GM12878 (cell line): ENCODE data around the gene GIMAP6. TPM values are rescaled to one million over a fixed set of nuclear protein-coding genes. Genes with fewer than 3 reads are reported as not detected.

ENCODE experiments used
- BMI1 ChIP-seq: fragments of 450-650 bp; IDR thresholded peaks from 2 replicates; pipeline ENCODE4 v1.6.1; 2016; ENCODE audit warnings: mild to moderate bottlenecking, moderate library complexity, borderline replicate concordance
- CBX5 ChIP-seq: sonication (generic); IDR thresholded peaks from 2 replicates; pipeline ENCODE4 v1.6.1; 2016; ENCODE audit warnings: low read depth, moderate library complexity, mild to moderate bottlenecking, inconsistent platforms
- CHD1 ChIP-seq: IDR thresholded peaks from 2 replicates; pipeline ENCODE4 v1.6.1; 2012; ENCODE audit warnings: low read depth, low read length, improper control_type of control experiment
- CHD4 ChIP-seq: fragments of 200-600 bp; sonication (generic); IDR thresholded peaks from 2 replicates; pipeline ENCODE4 v1.6.1; 2016; ENCODE audit warnings: mild to moderate bottlenecking
- DPF2 ChIP-seq: fragments of 450-650 bp; IDR thresholded peaks from 2 replicates; pipeline ENCODE4 v1.6.1; 2017; ENCODE audit warnings: mild to moderate bottlenecking
- E2F4 ChIP-seq: IDR thresholded peaks from 2 replicates; pipeline ENCODE4 v1.6.1; 2012; ENCODE audit warnings: low read depth, low read length, improper control_type of control experiment
- EGR1 ChIP-seq, 2 experiments: IDR thresholded peaks; 1 replicate in 1 of 2; 2 replicates in 1 of 2; pipeline ENCODE4 v1.6.1; 2011 to 2012; ENCODE audit warnings: low read depth in 2 of 2, low read length in 2 of 2, borderline replicate concordance in 1 of 2, mild to moderate bottlenecking in 1 of 2, moderate library complexity in 1 of 2
- IKZF1 ChIP-seq: fragments of 450-650 bp; conservative IDR thresholded peaks from 2 replicates; pipeline ENCODE4 v1.6.1; 2017; ENCODE audit warnings: antibody characterized with exemption, mild to moderate bottlenecking
- KLF5 ChIP-seq: fragments of 450-650 bp; IDR thresholded peaks from 2 replicates; pipeline ENCODE4 v1.6.1; 2014; ENCODE audit warnings: mild to moderate bottlenecking; ENCODE audit not compliant: partially characterized antibody
- LARP7 ChIP-seq: fragments of 450-650 bp; IDR thresholded peaks from 2 replicates; pipeline ENCODE4 v1.6.1; 2017; ENCODE audit warnings: mild to moderate bottlenecking
- MTA2 ChIP-seq: fragments of 450-650 bp; IDR thresholded peaks from 2 replicates; pipeline ENCODE4 v1.6.1; 2016; ENCODE audit warnings: low read depth, mild to moderate bottlenecking, moderate library complexity
- MXI1 ChIP-seq: fragments of 150-350 bp; IDR thresholded peaks from 2 replicates; pipeline ENCODE4 v1.6.1; 2011; ENCODE audit warnings: low read depth, mild to moderate bottlenecking, inconsistent platforms, low read length, improper control_type of control experiment
- RCOR1 ChIP-seq: conservative IDR thresholded peaks from 2 replicates; pipeline ENCODE4 v1.6.1; 2012; ENCODE audit warnings: low read depth, low read length, improper control_type of control experiment
- TBL1XR1 ChIP-seq: IDR thresholded peaks from 2 replicates; pipeline ENCODE4 v1.6.1; 2012; ENCODE audit warnings: low read depth, low read length, improper control_type of control experiment
- ZBTB4 ChIP-seq: fragments of 450-650 bp; formaldehyde crosslinking; IDR thresholded peaks from 2 replicates; pipeline ENCODE4 v1.4.0; 2022; ENCODE audit warnings: mild to moderate bottlenecking, moderate library complexity
- ZBTB40 ChIP-seq: fragments of 450-650 bp; IDR thresholded peaks from 2 replicates; pipeline ENCODE4 v1.6.1; 2016; ENCODE audit warnings: mild to moderate bottlenecking, moderate library complexity, borderline replicate concordance
- ZNF687 ChIP-seq: fragments of 450-650 bp; IDR thresholded peaks from 2 replicates; pipeline ENCODE4 v1.6.1; 2017; ENCODE audit warnings: mild to moderate bottlenecking, moderate library complexity
- ZSCAN29 ChIP-seq: fragments of 450-650 bp; IDR thresholded peaks from 2 replicates; pipeline ENCODE4 v1.6.1; 2017; ENCODE audit warnings: mild to moderate bottlenecking, moderate library complexity
- ZZZ3 ChIP-seq: IDR thresholded peaks from 2 replicates; pipeline ENCODE4 v1.6.1; 2011; ENCODE audit warnings: low read depth; ENCODE audit not compliant: control insufficient read depth, insufficient read length
- polyA plus RNA-seq, 11 experiments: library from polyadenylated mRNA; depleted of rRNA in 4 of 11; unstranded in 6 of 11; stranded (reverse) in 5 of 11; fragments of >200 nt; fragmentation: Nextera tagmentation in 4 of 11; fragmentation: Illumina TruSeq in 1 of 11; extraction: Ambion mirVana in 4 of 11; extraction: Trizol in 1 of 11; gene quantifications; 1 replicate in 1 of 11; 2 replicates in 10 of 11; pipeline versions ENCODE4 v1.2.1 to v1.2.3, GENCODE V29; 2011 to 2016; ENCODE audit warnings: inconsistent platforms in 2 of 11, missing spikeins in 2 of 11, low read depth in 1 of 11
- total RNA-seq, 4 experiments: library from RNA; depleted of rRNA in 3 of 4; stranded (reverse); fragments of >200 nt in 3 of 4; fragmentation: Illumina TruSeq in 1 of 4; extraction: Trizol in 1 of 4; gene quantifications; 2 replicates each; pipeline versions ENCODE4 v1.2.1 to v1.2.3, GENCODE V29; 2013 to 2021

GIMAP6 gene
- total and polyA plus RNA-seq, 10 of the 15 experiments (the other 5 are each of a cell fraction or from before 2014, with no cell fraction given): 6.2 to 49.2 (median 35.4) TPM

GRCh38 chr7:150665896-150666295 is 33.7 kb upstream of the GIMAP6 start (continued):
- no peak for TF ChIP-seq CBX5
- 0 out of 2 replicates have a peak, but pooled peaks have one; percentile 55 for TF ChIP-seq MXI1
- TF ChIP-seq IKZF1: 0 out of 2 replicates have a peak, but pooled peaks have one; percentile 9
- no peak for TF ChIP-seq ZSCAN29
- TF ChIP-seq CHD4: no peak
- no peak for TF ChIP-seq E2F4
- no peak for TF ChIP-seq ZBTB4 (CRISPR knock-in tag)
- no peak for TF ChIP-seq DPF2
- TF ChIP-seq ZNF687: peak; percentile 16; the same call in 1 of the 2 replicates
- TF ChIP-seq MTA2: peak; percentile 32; the same call in 1 of the 2 replicates
- no peak for TF ChIP-seq KLF5
- no peak for TF ChIP-seq ZBTB40
- no peak for TF ChIP-seq LARP7
- TF ChIP-seq EGR1 (IDR thresholded peaks at IDR 0.05; ENCODE audit: borderline replicate concordance in 1 of 2, low read depth in 2 of 2, low read length in 2 of 2): no peak
- no peak for TF ChIP-seq TBL1XR1
- 0 out of 2 replicates have a peak, but pooled peaks have one; percentile 27 for TF ChIP-seq BMI1
- TF ChIP-seq RCOR1: no peak
- no peak for TF ChIP-seq ZZZ3
- no peak for TF ChIP-seq CHD1
